Hepatocyte (in vitro differentiated cells): ENCODE data around the gene PCYOX1L. TPM values are rescaled to one million over a fixed set of nuclear protein-coding genes. Genes with fewer than 3 reads are reported as not detected.
A peak's percentile ranks its signal among the peaks of the same experiment; 100 is the strongest.
"Not testable (repeated sequence)": the region's sequence is repeated elsewhere in the genome, so short reads cannot be mapped to it uniquely, and the experiment has no call there.

ENCODE experiments used
- DNase-seq: peaks from one replicate; pipeline ENCODE4 v3.0.0-alpha.2; 2016; ENCODE audit warnings: low spot score
- H2AFZ ChIP-seq: fragments of 200-600 bp; sonication (generic); 2 replicates; pipeline ENCODE4 v1.6.0; 2016; ENCODE audit warnings: antibody characterized with exemption, mild to moderate bottlenecking
- H3K27ac ChIP-seq: fragments of 200-600 bp; sonication (generic); 2 replicates; pipeline ENCODE4 v1.5.1; 2016; ENCODE audit warnings: mild to moderate bottlenecking
- H3K27me3 ChIP-seq: fragments of 200-600 bp; sonication (generic); 2 replicates; pipeline ENCODE4 v1.6.1; 2016
- H3K36me3 ChIP-seq: fragments of 200-600 bp; sonication (generic); replicated peaks from 2 replicates; pipeline ENCODE4 v1.5.1; 2016; ENCODE audit warnings: low read depth; ENCODE audit not compliant: insufficient read depth
- H3K4me1 ChIP-seq: fragments of 200-600 bp; sonication (generic); 2 replicates; pipeline ENCODE4 v1.5.1; 2016; ENCODE audit warnings: mild to moderate bottlenecking, moderate library complexity; ENCODE audit not compliant: insufficient read depth
- H3K4me2 ChIP-seq: fragments of 200-600 bp; sonication (generic); 2 replicates; pipeline ENCODE4 v1.6.0; 2016
- H3K4me3 ChIP-seq: fragments of 200-600 bp; sonication (generic); 2 replicates; pipeline ENCODE4 v1.5.1; 2016; ENCODE audit warnings: mild to moderate bottlenecking
- H3K79me2 ChIP-seq: fragments of 200-600 bp; sonication (generic); 2 replicates; pipeline ENCODE4 v1.6.0; 2017; ENCODE audit warnings: mild to moderate bottlenecking
- H3K9me2 ChIP-seq: fragments of 200-600 bp; sonication (generic); replicated peaks from 2 replicates; pipeline ENCODE4 v1.6.0; 2017; ENCODE audit warnings: mild to moderate bottlenecking; ENCODE audit not compliant: insufficient read depth
- H3K9me3 ChIP-seq: fragments of 200-600 bp; sonication (generic); 2 replicates; pipeline ENCODE4 v1.5.1; 2016; ENCODE audit warnings: low read depth, mild to moderate bottlenecking
- H4K20me1 ChIP-seq: fragments of 200-600 bp; sonication (generic); 2 replicates; pipeline ENCODE4 v1.6.0; 2016; ENCODE audit warnings: mild to moderate bottlenecking; ENCODE audit not compliant: insufficient read depth, poor library complexity, severe bottlenecking
- EZH2 ChIP-seq: fragments of 200-600 bp; sonication (generic); IDR thresholded peaks from 2 replicates; pipeline ENCODE4 v1.6.1; 2016; ENCODE audit warnings: antibody characterized with exemption, mild to moderate bottlenecking, borderline replicate concordance
- EZH2phosphoT487 ChIP-seq: fragments of 200-600 bp; sonication (generic); IDR thresholded peaks from one replicate; pipeline ENCODE4 v1.6.1; 2018; ENCODE audit warnings: antibody characterized with exemption, mild to moderate bottlenecking, low read depth, moderate library complexity; ENCODE audit not compliant: unreplicated experiment, severe bottlenecking
- WGBS: methylation state at CpG from one replicate; pipeline ENCODE4 v1.1.6; 2016; ENCODE audit warnings: low lambda C conversion rate; ENCODE audit errors: missing lambda C conversion rate; 5-methylcytosine and 5-hydroxymethylcytosine counted together
- polyA plus RNA-seq: library from polyadenylated mRNA; unstranded; fragments of >200 nt; fragmentation: Nextera tagmentation; extraction: Ambion mirVana; gene quantifications from 2 replicates; pipeline ENCODE4 v1.2.1, GENCODE V29; 2016
- total RNA-seq: library from RNA; depleted of rRNA; stranded (reverse); fragments of >200 nt; gene quantifications from 2 replicates; pipeline ENCODE4 v1.2.3, GENCODE V29; 2014
- TF ChIP-seq, protein P1 (sequence below): fragments of 200-600 bp; sonication (generic); IDR thresholded peaks from 2 replicates; pipeline ENCODE4 v1.5.1; 2016; ENCODE audit warnings: antibody characterized with exemption, mild to moderate bottlenecking; ENCODE audit not compliant: poor library complexity

The PCYOX1L gene
- total and polyA plus RNA-seq, 2 experiments from 2014 or later = 9.1 to 14.4 TPM

DNA sequence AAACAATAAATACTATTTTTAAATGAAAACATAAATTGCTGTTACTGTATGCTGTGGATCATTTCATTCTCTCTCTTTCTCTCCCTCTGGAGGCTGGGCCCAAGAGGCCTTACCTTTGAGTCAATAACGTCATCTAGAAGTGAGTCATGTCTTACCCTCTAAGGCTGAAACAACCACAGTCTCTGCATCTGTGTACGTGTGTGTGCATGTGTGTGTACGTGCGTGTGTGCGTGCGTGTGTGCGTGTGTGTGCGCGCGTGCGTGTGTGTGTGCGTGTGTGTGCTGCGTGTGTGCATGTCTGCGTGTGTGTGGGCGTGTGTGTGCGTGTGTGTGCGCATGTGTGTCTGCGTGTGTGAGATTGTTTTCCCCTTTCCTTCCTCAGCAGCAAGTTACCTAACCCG lies 34.9 kb downstream of the PCYOX1L start:
- Histone ChIP-seq H3K27me3 (no peaks in the 10 kb centered on the region), H3K36me3 (no peaks in the 10 kb centered on the region), H3K9me2 (no peaks in the 10 kb centered on the region), H3K4me1 (peaks cover 2% of the 10 kb centered on the region), H3K4me3 (no peak overlapping the region), H3K79me2 (no peaks in the 10 kb centered on the region), H2AFZ (no peak overlapping the region), H4K20me1 (no peaks in the 10 kb centered on the region), H3K4me2 (no peak overlapping the region), H3K9me3 (no peaks in the 10 kb centered on the region), H3K27ac (no peak overlapping the region)
- TF ChIP-seq EZH2 (no peak), EZH2phosphoT487 (no peak)
- TF ChIP-seq, protein P1, sequence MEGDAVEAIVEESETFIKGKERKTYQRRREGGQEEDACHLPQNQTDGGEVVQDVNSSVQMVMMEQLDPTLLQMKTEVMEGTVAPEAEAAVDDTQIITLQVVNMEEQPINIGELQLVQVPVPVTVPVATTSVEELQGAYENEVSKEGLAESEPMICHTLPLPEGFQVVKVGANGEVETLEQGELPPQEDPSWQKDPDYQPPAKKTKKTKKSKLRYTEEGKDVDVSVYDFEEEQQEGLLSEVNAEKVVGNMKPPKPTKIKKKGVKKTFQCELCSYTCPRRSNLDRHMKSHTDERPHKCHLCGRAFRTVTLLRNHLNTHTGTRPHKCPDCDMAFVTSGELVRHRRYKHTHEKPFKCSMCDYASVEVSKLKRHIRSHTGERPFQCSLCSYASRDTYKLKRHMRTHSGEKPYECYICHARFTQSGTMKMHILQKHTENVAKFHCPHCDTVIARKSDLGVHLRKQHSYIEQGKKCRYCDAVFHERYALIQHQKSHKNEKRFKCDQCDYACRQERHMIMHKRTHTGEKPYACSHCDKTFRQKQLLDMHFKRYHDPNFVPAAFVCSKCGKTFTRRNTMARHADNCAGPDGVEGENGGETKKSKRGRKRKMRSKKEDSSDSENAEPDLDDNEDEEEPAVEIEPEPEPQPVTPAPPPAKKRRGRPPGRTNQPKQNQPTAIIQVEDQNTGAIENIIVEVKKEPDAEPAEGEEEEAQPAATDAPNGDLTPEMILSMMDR = no peak
- no peak for DNase-seq
- WGBS = 77% methylated on average over 19 of the region's 19 CpGs

DNA sequence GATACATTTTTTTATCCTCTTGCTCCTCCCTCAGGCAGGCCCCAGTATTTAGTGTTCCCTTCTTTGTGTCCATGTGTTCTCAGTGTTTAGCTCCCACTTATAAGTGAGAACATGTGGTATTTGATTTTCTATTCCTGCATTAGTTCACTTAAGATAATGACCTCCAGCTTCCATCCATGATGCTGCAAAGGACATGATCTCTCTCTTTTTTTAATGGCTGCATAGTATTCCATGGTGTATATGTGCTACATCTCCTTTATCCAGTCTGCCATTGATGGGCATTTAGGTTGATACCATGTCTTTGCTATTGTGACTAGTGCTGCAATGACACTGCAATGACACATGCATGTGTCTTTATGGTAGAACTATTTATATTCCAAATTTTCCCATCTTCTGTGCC lies 37.1 kb downstream of the PCYOX1L start:
- DNase-seq, H3K36me3 ChIP-seq, H3K9me2 ChIP-seq, H3K4me1 ChIP-seq, H3K79me2 ChIP-seq, H3K27ac ChIP-seq, H3K4me2 ChIP-seq, H3K9me3 ChIP-seq, H3K27me3 ChIP-seq, H3K4me3 ChIP-seq, H2AFZ ChIP-seq, H4K20me1 ChIP-seq: not testable (repeated sequence)

DNA sequence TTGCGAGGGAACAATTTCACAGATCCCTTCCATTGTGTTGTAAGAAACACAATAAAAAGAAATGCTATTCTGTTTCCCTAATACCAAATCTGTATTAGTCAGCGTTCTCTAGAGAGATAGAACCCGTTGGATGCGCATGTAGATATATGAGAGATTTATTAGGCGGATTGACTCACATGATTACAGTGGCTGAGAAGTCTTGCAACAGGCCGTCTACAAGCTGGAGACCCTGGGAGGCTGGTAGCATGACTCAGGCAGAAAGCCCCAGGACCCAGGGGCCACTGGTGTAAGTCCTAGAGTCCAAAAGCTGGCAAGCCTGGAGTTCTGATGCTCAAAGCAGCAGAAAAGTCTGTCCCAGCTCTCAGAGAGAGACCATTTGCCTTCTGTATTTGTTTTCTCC lies 39.7 kb downstream of the PCYOX1L start:
- Histone ChIP-seq H3K79me2 (no peaks in the 10 kb centered on the region), H3K27ac (no peak overlapping the region)

DNA sequence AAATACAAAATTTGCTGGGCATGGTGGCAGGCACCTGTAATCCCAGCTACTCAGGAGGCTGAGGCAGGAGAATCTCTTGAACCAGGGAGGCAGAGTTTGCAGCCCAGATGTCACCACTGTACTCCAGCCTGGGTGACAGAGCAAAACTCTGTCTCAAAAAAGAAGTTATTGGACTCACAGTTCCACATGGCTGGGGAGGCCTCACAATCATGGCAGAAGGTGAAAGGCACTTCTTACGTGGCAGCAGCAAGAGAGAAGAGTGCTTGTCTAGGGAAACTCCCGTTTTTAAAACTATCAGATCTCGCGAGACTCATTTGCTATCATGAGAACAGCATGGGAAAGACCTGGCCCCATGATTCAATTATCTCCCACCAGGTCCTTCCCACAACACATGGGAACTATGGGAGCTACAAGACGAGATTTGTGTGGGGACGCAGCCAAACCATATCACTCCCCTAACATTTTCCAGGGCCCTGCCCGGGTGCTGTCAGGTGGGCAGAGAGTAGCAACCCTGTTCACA lies 41.0 kb downstream of the PCYOX1L start:
- not testable (repeated sequence) for H4K20me1 ChIP-seq, H3K27me3 ChIP-seq, H2AFZ ChIP-seq, H3K36me3 ChIP-seq, H3K9me3 ChIP-seq, H3K4me3 ChIP-seq, H3K9me2 ChIP-seq, H3K4me2 ChIP-seq, H3K79me2 ChIP-seq, DNase-seq, H3K27ac ChIP-seq
- 89% methylated on average over 7 of the region's 7 CpGs for WGBS
- peaks cover 12% of the 10 kb centered on the region for H3K4me1 ChIP-seq

More for the DNA sequence above, 39.7 kb downstream of the PCYOX1L start:
- H3K4me2 ChIP-seq = no peak overlapping the region
- H3K4me3 ChIP-seq = no peak overlapping the region
- no peaks in the 10 kb centered on the region for H4K20me1 ChIP-seq
- H3K27me3 ChIP-seq = no peaks in the 10 kb centered on the region
- DNase-seq = peak; percentile 59
- H3K9me3 ChIP-seq = no peaks in the 10 kb centered on the region
- TF ChIP-seq, protein P1 = no peak
- no peak for TF ChIP-seq EZH2
- TF ChIP-seq EZH2phosphoT487 = no peak
- peaks cover 12% of the 10 kb centered on the region for H3K4me1 ChIP-seq
- 73% methylated on average over 6 of the region's 6 CpGs for WGBS
- no peaks in the 10 kb centered on the region for H3K36me3 ChIP-seq
- no peak overlapping the region for H2AFZ ChIP-seq
- no peaks in the 10 kb centered on the region for H3K9me2 ChIP-seq

DNA sequence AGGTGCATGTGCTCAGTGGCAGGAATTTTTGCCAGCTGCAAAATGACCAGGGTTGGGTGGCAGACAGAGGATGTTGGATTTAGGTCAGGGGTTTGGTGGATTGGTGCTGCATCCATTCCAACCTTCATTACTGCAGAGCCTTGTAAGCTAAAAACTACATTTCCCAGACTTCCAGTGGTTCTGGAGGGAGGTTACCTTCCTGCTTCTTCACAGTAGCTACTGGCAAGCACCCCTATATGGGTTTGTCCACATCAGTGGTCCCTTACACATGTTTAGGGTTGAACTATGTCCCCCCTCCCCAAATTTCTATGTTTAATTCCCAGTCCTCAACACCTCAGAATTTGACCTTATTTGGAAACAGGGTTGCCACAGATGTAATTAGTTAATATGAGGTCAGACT lies 41.9 kb downstream of the PCYOX1L start:
- Histone ChIP-seq H3K9me3 (no peaks in the 10 kb centered on the region), H2AFZ (no peak overlapping the region), H3K9me2 (no peaks in the 10 kb centered on the region), H3K27ac (peak overlapping the region; percentile 76), H3K79me2 (no peaks in the 10 kb centered on the region), H3K36me3 (no peaks in the 10 kb centered on the region), H3K4me2 (no peak overlapping the region), H3K4me1 (peaks cover 21% of the 10 kb centered on the region), H4K20me1 (no peaks in the 10 kb centered on the region), H3K27me3 (no peaks in the 10 kb centered on the region), H3K4me3 (no peak overlapping the region)
- no peak for TF ChIP-seq EZH2
- no peak for TF ChIP-seq EZH2phosphoT487
- TF ChIP-seq, protein P1 = no peak
- DNase-seq = no peak
